Measurements from ENCODE around the gene FLNB. TPM values are rescaled to one million over a fixed set of nuclear protein-coding genes. Genes with fewer than 3 reads are reported as not detected.

Gene FLNB
- total and polyA plus RNA-seq, 2 of the 13 experiments (the other 11 are each of a cell fraction or from before 2014, with no cell fraction given) = 106 to 130 TPM

GRCh38 chr3:58021072-58021959 is 13.1 kb downstream of the FLNB start (continued):
- TF ChIP-seq, protein P1, sequence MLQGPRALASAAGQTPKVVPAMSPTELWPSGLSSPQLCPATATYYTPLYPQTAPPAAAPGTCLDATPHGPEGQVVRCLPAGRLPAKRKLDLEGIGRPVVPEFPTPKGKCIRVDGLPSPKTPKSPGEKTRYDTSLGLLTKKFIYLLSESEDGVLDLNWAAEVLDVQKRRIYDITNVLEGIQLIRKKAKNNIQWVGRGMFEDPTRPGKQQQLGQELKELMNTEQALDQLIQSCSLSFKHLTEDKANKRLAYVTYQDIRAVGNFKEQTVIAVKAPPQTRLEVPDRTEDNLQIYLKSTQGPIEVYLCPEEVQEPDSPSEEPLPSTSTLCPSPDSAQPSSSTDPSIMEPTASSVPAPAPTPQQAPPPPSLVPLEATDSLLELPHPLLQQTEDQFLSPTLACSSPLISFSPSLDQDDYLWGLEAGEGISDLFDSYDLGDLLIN (CRISPR knock-in tag; IDR thresholded peaks at IDR 0.05; ENCODE audit: borderline replicate concordance) = no peak
- TF ChIP-seq, protein P2, sequence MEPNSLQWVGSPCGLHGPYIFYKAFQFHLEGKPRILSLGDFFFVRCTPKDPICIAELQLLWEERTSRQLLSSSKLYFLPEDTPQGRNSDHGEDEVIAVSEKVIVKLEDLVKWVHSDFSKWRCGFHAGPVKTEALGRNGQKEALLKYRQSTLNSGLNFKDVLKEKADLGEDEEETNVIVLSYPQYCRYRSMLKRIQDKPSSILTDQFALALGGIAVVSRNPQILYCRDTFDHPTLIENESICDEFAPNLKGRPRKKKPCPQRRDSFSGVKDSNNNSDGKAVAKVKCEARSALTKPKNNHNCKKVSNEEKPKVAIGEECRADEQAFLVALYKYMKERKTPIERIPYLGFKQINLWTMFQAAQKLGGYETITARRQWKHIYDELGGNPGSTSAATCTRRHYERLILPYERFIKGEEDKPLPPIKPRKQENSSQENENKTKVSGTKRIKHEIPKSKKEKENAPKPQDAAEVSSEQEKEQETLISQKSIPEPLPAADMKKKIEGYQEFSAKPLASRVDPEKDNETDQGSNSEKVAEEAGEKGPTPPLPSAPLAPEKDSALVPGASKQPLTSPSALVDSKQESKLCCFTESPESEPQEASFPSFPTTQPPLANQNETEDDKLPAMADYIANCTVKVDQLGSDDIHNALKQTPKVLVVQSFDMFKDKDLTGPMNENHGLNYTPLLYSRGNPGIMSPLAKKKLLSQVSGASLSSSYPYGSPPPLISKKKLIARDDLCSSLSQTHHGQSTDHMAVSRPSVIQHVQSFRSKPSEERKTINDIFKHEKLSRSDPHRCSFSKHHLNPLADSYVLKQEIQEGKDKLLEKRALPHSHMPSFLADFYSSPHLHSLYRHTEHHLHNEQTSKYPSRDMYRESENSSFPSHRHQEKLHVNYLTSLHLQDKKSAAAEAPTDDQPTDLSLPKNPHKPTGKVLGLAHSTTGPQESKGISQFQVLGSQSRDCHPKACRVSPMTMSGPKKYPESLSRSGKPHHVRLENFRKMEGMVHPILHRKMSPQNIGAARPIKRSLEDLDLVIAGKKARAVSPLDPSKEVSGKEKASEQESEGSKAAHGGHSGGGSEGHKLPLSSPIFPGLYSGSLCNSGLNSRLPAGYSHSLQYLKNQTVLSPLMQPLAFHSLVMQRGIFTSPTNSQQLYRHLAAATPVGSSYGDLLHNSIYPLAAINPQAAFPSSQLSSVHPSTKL (CRISPR knock-in tag; IDR thresholded peaks at IDR 0.05) = peak; percentile 82
- TF ChIP-seq, protein P3, sequence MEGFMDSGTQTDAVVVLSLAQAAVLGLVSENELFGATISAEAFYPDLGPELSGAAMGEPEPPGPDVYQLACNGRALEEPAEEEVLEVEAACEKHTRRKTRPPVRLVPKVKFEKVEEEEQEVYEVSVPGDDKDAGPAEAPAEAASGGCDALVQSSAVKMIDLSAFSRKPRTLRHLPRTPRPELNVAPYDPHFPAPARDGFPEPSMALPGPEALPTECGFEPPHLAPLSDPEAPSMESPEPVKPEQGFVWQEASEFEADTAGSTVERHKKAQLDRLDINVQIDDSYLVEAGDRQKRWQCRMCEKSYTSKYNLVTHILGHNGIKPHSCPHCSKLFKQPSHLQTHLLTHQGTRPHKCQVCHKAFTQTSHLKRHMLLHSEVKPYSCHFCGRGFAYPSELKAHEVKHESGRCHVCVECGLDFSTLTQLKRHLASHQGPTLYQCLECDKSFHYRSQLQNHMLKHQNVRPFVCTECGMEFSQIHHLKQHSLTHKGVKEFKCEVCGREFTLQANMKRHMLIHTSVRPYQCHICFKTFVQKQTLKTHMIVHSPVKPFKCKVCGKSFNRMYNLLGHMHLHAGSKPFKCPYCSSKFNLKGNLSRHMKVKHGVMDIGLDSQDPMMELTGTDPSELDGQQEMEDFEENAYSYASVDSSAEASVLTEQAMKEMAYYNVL (CRISPR knock-in tag; IDR thresholded peaks at IDR 0.05; ENCODE audit: borderline replicate concordance) = peak; percentile 83
- TF ChIP-seq ZNF639 (CRISPR knock-in tag; conservative IDR thresholded peaks at IDR 0.05) (no peak), ZNF780A (CRISPR knock-in tag; IDR thresholded peaks at IDR 0.05) (no peak), MIER3 (CRISPR knock-in tag; IDR thresholded peaks at IDR 0.05; ENCODE audit: borderline replicate concordance) (0 out of 2 replicates have a peak, but pooled peaks have one; percentile 16), PATZ1 (CRISPR knock-in tag; IDR thresholded peaks at IDR 0.05) (peak; percentile 91)
- TF ChIP-seq, protein P4, sequence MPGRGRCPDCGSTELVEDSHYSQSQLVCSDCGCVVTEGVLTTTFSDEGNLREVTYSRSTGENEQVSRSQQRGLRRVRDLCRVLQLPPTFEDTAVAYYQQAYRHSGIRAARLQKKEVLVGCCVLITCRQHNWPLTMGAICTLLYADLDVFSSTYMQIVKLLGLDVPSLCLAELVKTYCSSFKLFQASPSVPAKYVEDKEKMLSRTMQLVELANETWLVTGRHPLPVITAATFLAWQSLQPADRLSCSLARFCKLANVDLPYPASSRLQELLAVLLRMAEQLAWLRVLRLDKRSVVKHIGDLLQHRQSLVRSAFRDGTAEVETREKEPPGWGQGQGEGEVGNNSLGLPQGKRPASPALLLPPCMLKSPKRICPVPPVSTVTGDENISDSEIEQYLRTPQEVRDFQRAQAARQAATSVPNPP (CRISPR knock-in tag; IDR thresholded peaks at IDR 0.05) = peak; percentile 45; the same call in 1 of the 2 replicates
